Kidney (tissue), 14 donors: ENCODE data around the gene DLL4. TPM values are rescaled to one million over a fixed set of nuclear protein-coding genes. Genes with fewer than 3 reads are reported as not detected.
A peak's percentile ranks its signal among the peaks of the same experiment; 100 is the strongest.

ENCODE experiments used
- DNase-seq, 5 donors: peaks; one replicate each; pipeline ENCODE4 v3.0.0-alpha.2; 2013 to 2020
- FAIRE-seq: peaks from 2 replicates; lab custom pipeline; 2012; peaks lifted over from hg19 to GRCh38; lab: Jason Lieb, UNC
- H3K27ac ChIP-seq, 2 donors: one replicate each; pipeline ENCODE4 v1.7.0; 2013; ENCODE audit warnings: low read depth in 2 of 2, low read length in 2 of 2, inconsistent platforms in 1 of 2
- H3K27me3 ChIP-seq: one replicate; pipeline ENCODE4 v1.7.1; 2013; ENCODE audit warnings: low read length, inconsistent platforms; ENCODE audit not compliant: control insufficient read depth, insufficient read depth
- H3K36me3 ChIP-seq, 3 donors: one replicate each; pipeline versions ENCODE4 v1.7.0 to v1.7.1; 2013; ENCODE audit warnings: low read length in 3 of 3, control low read depth in 1 of 3, inconsistent platforms in 1 of 3; ENCODE audit not compliant: insufficient read depth in 3 of 3, control insufficient read depth in 2 of 3
- H3K4me1 ChIP-seq, 3 donors: one replicate each; pipeline versions ENCODE4 v1.7.0 to v1.7.1; 2013; ENCODE audit warnings: low read length in 3 of 3, inconsistent platforms in 1 of 3, low read depth in 1 of 3; ENCODE audit not compliant: control insufficient read depth in 2 of 3, insufficient read depth in 2 of 3
- H3K4me3 ChIP-seq, 3 donors: one replicate each; pipeline versions ENCODE4 v1.7.0 to v1.8.1; 2013; ENCODE audit warnings: low read length in 3 of 3, control low read depth in 1 of 3, inconsistent platforms in 1 of 3
- H3K9ac ChIP-seq, 3 donors: one replicate each; pipeline versions ENCODE4 v1.7.0 to v1.7.1; 2013; ENCODE audit warnings: low read length in 3 of 3, control low read depth in 1 of 3, inconsistent platforms in 1 of 3
- H3K9me3 ChIP-seq, 3 donors: one replicate each; pipeline versions ENCODE4 v1.7.0 to v1.7.1; 2013; ENCODE audit warnings: low read length in 3 of 3, control low read depth in 1 of 3, inconsistent platforms in 1 of 3; ENCODE audit not compliant: control insufficient read depth in 2 of 3, insufficient read depth in 1 of 3
- intact Hi-C: fragments of 100-400 bp; cut with DNase I; formaldehyde crosslinking; loops from one replicate; pipeline ENCODE4 v1.11.1; 2022
- polyA plus RNA-seq: library from polyadenylated mRNA; stranded (reverse); fragments of 350-450 nt; fragmentation: Illumina TruSeq; extraction: RNeasy Lipid Tissue Mini Kit (QIAGEN cat#74804); gene quantifications from one replicate; pipeline ENCODE4 v1.2.3, GENCODE V29; 2014; ENCODE audit warnings: low read depth, low replicate concordance; ENCODE audit not compliant: insufficient read depth
- total RNA-seq: library from RNA; stranded (reverse); fragmentation: NEBNext Ultra II Directional; extraction: Animal tissue kit (Norgen Biotek cat#: 25700); gene quantifications from one replicate; pipeline ENCODE4 v1.2.1, GENCODE V29; 2021
- TF ChIP-seq, protein P1 (sequence below): IDR thresholded peaks from 3 replicates; pipeline ENCODE4 v1.5.1; 2012; ENCODE audit warnings: mild to moderate bottlenecking, moderate library complexity, borderline replicate concordance; ENCODE audit not compliant: insufficient read depth; ENCODE audit errors: extremely low read depth
- donor health status: control.
- donor health status: control.
- donor health status: control.
- donor health status: control.
- donor health status: control.
- donor health status: DM: yes; HTN: yes; CAD: no.
- donor health status: Normal renal cell carcinoma (clear cell type).

The DLL4 gene
- total and polyA plus RNA-seq, 2 donors from 2014 or later: 5.8 to 9.4 TPM

DNA sequence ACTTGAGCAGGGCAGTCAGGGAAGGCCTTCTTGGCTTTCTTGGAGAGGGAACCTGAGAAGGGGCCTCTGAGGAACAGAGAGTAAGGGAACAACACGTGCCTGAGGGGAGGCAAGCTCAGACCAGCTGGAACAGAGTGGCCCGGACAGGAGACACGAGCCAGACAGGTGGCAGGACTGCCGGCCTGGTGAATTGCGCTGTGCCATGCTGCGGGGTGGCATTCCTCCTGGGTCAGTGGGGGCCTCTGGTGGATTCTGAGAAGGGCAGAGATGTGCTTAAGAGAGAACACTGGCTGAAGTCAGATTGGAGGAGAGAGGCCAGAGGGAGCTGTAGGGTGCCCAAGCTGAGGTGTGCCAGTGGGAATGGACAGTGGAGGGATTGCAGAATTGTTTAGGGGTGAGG is 29.0 kb downstream of the DLL4 start:
- Histone ChIP-seq H3K36me3 (no peaks in the 10 kb centered on the region), H3K4me1 (peaks cover 0 to 9% (median 0%) of the 10 kb centered on the region in 3 donors), H3K27ac (no peak overlapping the region), H3K9me3 (no peaks in the 10 kb centered on the region), H3K9ac (no peak overlapping the region), H3K4me3 (no peak overlapping the region), H3K27me3 (peaks cover 2% of the 10 kb centered on the region)
- DNase-seq (peak in 1 of 5 donors; percentile 50), FAIRE-seq (no peak)
- intact Hi-C loops: no loop called here
- TF ChIP-seq, protein P1, sequence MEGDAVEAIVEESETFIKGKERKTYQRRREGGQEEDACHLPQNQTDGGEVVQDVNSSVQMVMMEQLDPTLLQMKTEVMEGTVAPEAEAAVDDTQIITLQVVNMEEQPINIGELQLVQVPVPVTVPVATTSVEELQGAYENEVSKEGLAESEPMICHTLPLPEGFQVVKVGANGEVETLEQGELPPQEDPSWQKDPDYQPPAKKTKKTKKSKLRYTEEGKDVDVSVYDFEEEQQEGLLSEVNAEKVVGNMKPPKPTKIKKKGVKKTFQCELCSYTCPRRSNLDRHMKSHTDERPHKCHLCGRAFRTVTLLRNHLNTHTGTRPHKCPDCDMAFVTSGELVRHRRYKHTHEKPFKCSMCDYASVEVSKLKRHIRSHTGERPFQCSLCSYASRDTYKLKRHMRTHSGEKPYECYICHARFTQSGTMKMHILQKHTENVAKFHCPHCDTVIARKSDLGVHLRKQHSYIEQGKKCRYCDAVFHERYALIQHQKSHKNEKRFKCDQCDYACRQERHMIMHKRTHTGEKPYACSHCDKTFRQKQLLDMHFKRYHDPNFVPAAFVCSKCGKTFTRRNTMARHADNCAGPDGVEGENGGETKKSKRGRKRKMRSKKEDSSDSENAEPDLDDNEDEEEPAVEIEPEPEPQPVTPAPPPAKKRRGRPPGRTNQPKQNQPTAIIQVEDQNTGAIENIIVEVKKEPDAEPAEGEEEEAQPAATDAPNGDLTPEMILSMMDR: no peak

DNA sequence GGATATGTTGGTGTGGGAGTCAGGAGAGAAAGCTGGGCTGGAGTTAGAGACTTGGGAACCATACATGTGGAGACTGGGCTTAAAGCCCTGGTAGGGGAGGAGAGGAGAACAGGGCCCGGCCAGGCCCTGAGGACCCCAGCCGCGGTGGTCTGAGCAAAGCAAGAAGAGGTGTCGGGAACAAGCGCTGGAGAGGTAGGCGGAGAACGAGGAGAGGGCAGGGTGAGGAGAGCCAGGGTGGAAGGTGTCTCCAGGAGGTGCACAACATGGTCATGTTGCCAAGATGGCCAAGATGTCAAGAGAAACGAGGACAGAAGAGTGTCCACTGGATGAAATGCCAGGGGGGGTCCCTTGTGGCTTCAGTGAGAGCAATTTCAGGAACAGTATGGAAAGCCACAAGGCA is 29.6 kb downstream of the DLL4 start:
- FAIRE-seq (no peak), DNase-seq (peak in 1 of 5 donors; percentile 62)
- H3K4me1 ChIP-seq: peaks cover 0 to 7% (median 0%) of the 10 kb centered on the region in 3 donors
- no peak overlapping the region for H3K27ac ChIP-seq
- H3K27me3 ChIP-seq: peaks cover 2% of the 10 kb centered on the region
- TF ChIP-seq, protein P1: no peak
- H3K9me3 ChIP-seq: no peaks in the 10 kb centered on the region
- H3K9ac ChIP-seq: no peak overlapping the region
- no peak overlapping the region for H3K4me3 ChIP-seq
- intact Hi-C loops: no loop called here
- H3K36me3 ChIP-seq: no peaks in the 10 kb centered on the region

DNA sequence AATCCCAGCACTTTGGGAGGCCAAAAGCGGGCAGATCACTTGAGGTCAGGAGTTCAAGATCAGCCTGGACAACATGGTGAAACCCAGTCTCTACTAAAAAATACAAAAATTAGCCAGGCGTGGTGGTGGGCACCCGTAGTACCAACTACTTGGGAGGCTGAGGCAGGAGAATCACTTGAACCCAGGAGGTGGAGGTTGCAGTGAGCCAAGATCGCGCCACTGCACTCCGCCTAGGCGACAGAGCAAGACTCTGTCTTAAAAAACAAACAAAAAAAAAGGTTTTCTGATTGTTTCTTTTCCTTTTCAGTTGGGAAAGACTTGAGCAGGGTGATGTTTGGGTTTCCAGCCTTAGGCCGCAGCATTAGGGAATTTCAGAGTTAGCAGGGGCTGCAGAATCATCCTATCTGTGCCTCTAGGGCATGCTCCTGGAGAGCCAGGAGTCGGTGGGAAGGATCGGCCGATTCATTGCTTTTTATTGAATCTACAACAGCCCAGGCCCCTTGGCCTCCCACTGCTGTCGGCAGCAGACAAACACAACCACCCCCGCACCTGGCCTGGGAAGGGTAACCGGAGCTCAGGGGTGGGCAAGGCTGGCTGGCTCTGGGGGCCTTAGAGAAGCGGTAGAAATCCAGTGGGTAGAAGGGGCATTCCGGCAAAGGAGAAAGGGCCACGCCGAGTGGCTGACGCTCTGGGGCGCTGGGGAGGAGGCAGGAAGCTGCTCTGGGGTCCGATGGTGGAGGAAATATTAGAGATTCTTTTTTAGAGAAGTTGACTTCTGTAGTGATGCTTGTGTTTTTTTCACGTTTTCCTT is 30.4 kb downstream of the DLL4 start:
- H3K9ac ChIP-seq: no peak overlapping the region
- intact Hi-C loops: no loop called here

More for the DNA sequence above, 30.4 kb downstream of the DLL4 start:
- DNase-seq (peak; percentile 37 to 92 (median 91)), FAIRE-seq (no peak)
- Histone ChIP-seq H3K36me3 (no peaks in the 10 kb centered on the region), H3K27ac (no peak overlapping the region), H3K9me3 (no peaks in the 10 kb centered on the region), H3K4me1 (peaks cover 0 to 7% (median 0%) of the 10 kb centered on the region in 3 donors), H3K27me3 (no peaks in the 10 kb centered on the region), H3K4me3 (no peak overlapping the region)
- TF ChIP-seq, protein P1: no peak
